HepG2 (cell line): ENCODE data around the gene SPRED2. TPM values are rescaled to one million over a fixed set of nuclear protein-coding genes. Genes with fewer than 3 reads are reported as not detected.

ENCODE experiments used
- HOXA5 ChIP-seq: sonication (generic); formaldehyde crosslinking; IDR thresholded peaks from 2 replicates; pipeline ENCODE4 v1.4.0; 2020; ENCODE audit warnings: missing genetic modification reagents
- IRF9 ChIP-seq: sonication (generic); formaldehyde crosslinking; IDR thresholded peaks from 2 replicates; pipeline ENCODE4 v1.8.0; 2022; ENCODE audit warnings: missing genetic modification reagents, mild to moderate bottlenecking, borderline replicate concordance
- NFYC ChIP-seq: IDR thresholded peaks from 2 replicates; pipeline ENCODE4 v1.6.1; 2016; ENCODE audit warnings: missing genetic modification reagents, missing compliant biosample characterization
- PLRG1 ChIP-seq: fragments of 450-650 bp; conservative IDR thresholded peaks from 2 replicates; pipeline ENCODE4 v1.6.1; 2016
- SIN3B ChIP-seq: fragments of 150-350 bp; IDR thresholded peaks from 2 replicates; pipeline ENCODE4 v1.6.1; 2014; ENCODE audit warnings: low read length
- SIX1 ChIP-seq: sonication (generic); formaldehyde crosslinking; IDR thresholded peaks from 2 replicates; pipeline ENCODE4 v1.4.0; 2020; ENCODE audit warnings: missing genetic modification reagents, borderline replicate concordance
- ZBED4 ChIP-seq: sonication (generic); formaldehyde crosslinking; IDR thresholded peaks from 2 replicates; pipeline ENCODE4 v1.4.0; 2020; ENCODE audit warnings: missing genetic modification reagents, borderline replicate concordance
- ZFP62 ChIP-seq: sonication (generic); formaldehyde crosslinking; IDR thresholded peaks from 2 replicates; pipeline ENCODE4 v1.4.0; 2020; ENCODE audit warnings: missing genetic modification reagents
- ZNF30 ChIP-seq: sonication (generic); formaldehyde crosslinking; IDR thresholded peaks from 2 replicates; pipeline ENCODE4 v1.5.0; 2020; ENCODE audit warnings: mild to moderate bottlenecking, missing genetic modification reagents
- ZNF350 ChIP-seq: sonication (generic); formaldehyde crosslinking; IDR thresholded peaks from 2 replicates; pipeline ENCODE4 v1.4.0; 2020; ENCODE audit warnings: mild to moderate bottlenecking, low read depth, missing genetic modification reagents, borderline replicate concordance
- ZNF644 ChIP-seq: IDR thresholded peaks from 2 replicates; pipeline ENCODE4 v1.6.1; 2016; ENCODE audit warnings: low read depth
- ZNF670 ChIP-seq: sonication (generic); formaldehyde crosslinking; IDR thresholded peaks from 2 replicates; pipeline ENCODE4 v1.8.0; 2022; ENCODE audit warnings: mild to moderate bottlenecking, missing genetic modification reagents, borderline replicate concordance
- polyA plus RNA-seq, 8 experiments: library from polyadenylated mRNA; depleted of rRNA in 3 of 8; stranded (reverse) in 7 of 8; unstranded in 1 of 8; fragments of >200 nt; fragmentation: Illumina TruSeq in 4 of 8; extraction: Trizol in 4 of 8; gene quantifications; 2 replicates each; pipeline versions ENCODE4 v1.2.1 to v1.2.3, GENCODE V29; 2011 to 2016; ENCODE audit warnings: low read depth in 4 of 8, missing spikeins in 1 of 8, mixed read lengths in 1 of 8; ENCODE audit not compliant: insufficient read depth in 1 of 8
- total RNA-seq, 5 experiments: library from RNA; depleted of rRNA; stranded (reverse); fragments of >200 nt; fragmentation: Illumina TruSeq; extraction: Trizol; gene quantifications; 2 replicates each; pipeline ENCODE4 v1.2.3, GENCODE V29; 2016; ENCODE audit warnings: low read depth in 1 of 5
- TF ChIP-seq, protein P1 (sequence below): sonication (generic); formaldehyde crosslinking; IDR thresholded peaks from 2 replicates; pipeline ENCODE4 v1.5.0; 2020; ENCODE audit warnings: mild to moderate bottlenecking, missing genetic modification reagents
- TF ChIP-seq, protein P2 (sequence below): sonication (generic); formaldehyde crosslinking; IDR thresholded peaks from 2 replicates; pipeline ENCODE4 v1.5.1; 2020; ENCODE audit warnings: mild to moderate bottlenecking, missing genetic modification reagents, borderline replicate concordance

SPRED2 gene
- total and polyA plus RNA-seq, 2 of the 13 experiments (the other 11 are each of a cell fraction or from before 2014, with no cell fraction given), result 13.0 to 37.0 TPM

- TF ChIP-seq, protein P1, sequence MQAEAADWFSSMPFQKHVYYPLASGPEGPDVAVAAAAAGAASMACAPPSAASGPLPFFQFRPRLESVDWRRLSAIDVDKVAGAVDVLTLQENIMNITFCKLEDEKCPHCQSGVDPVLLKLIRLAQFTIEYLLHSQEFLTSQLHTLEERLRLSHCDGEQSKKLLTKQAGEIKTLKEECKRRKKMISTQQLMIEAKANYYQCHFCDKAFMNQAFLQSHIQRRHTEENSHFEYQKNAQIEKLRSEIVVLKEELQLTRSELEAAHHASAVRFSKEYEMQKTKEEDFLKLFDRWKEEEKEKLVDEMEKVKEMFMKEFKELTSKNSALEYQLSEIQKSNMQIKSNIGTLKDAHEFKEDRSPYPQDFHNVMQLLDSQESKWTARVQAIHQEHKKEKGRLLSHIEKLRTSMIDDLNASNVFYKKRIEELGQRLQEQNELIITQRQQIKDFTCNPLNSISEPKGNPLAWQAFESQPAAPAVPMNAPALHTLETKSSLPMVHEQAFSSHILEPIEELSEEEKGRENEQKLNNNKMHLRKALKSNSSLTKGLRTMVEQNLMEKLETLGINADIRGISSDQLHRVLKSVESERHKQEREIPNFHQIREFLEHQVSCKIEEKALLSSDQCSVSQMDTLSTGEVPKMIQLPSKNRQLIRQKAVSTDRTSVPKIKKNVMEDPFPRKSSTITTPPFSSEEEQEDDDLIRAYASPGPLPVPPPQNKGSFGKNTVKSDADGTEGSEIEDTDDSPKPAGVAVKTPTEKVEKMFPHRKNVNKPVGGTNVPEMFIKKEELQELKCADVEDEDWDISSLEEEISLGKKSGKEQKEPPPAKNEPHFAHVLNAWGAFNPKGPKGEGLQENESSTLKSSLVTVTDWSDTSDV, result no peak
- TF ChIP-seq, protein P2, sequence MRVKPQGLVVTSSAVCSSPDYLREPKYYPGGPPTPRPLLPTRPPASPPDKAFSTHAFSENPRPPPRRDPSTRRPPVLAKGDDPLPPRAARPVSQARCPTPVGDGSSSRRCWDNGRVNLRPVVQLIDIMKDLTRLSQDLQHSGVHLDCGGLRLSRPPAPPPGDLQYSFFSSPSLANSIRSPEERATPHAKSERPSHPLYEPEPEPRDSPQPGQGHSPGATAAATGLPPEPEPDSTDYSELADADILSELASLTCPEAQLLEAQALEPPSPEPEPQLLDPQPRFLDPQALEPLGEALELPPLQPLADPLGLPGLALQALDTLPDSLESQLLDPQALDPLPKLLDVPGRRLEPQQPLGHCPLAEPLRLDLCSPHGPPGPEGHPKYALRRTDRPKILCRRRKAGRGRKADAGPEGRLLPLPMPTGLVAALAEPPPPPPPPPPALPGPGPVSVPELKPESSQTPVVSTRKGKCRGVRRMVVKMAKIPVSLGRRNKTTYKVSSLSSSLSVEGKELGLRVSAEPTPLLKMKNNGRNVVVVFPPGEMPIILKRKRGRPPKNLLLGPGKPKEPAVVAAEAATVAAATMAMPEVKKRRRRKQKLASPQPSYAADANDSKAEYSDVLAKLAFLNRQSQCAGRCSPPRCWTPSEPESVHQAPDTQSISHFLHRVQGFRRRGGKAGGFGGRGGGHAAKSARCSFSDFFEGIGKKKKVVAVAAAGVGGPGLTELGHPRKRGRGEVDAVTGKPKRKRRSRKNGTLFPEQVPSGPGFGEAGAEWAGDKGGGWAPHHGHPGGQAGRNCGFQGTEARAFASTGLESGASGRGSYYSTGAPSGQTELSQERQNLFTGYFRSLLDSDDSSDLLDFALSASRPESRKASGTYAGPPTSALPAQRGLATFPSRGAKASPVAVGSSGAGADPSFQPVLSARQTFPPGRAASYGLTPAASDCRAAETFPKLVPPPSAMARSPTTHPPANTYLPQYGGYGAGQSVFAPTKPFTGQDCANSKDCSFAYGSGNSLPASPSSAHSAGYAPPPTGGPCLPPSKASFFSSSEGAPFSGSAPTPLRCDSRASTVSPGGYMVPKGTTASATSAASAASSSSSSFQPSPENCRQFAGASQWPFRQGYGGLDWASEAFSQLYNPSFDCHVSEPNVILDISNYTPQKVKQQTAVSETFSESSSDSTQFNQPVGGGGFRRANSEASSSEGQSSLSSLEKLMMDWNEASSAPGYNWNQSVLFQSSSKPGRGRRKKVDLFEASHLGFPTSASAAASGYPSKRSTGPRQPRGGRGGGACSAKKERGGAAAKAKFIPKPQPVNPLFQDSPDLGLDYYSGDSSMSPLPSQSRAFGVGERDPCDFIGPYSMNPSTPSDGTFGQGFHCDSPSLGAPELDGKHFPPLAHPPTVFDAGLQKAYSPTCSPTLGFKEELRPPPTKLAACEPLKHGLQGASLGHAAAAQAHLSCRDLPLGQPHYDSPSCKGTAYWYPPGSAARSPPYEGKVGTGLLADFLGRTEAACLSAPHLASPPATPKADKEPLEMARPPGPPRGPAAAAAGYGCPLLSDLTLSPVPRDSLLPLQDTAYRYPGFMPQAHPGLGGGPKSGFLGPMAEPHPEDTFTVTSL, result no peak
- peak; percentile 30; the same call in 1 of the 2 replicates for TF ChIP-seq ZNF644
- TF ChIP-seq ZBED4 (CRISPR knock-in tag), result peak; percentile 94
- peak; percentile 49; the same call in 1 of the 2 replicates for TF ChIP-seq NFYC
- TF ChIP-seq ZNF30 (CRISPR knock-in tag), result no peak
- TF ChIP-seq ZFP62 (CRISPR knock-in tag), result no peak
- peak; percentile 57; the same call in 1 of the 2 replicates for TF ChIP-seq SIN3B
- TF ChIP-seq SIX1 (CRISPR knock-in tag), result peak; percentile 53; the same call in 1 of the 2 replicates
- TF ChIP-seq HOXA5, result peak; percentile 70; the same call in 1 of the 2 replicates
- 0 out of 2 replicates have a peak, but pooled peaks have one; percentile 55 for TF ChIP-seq ZNF670 (CRISPR knock-in tag)
- 0 out of 2 replicates have a peak, but pooled peaks have one; percentile 37 for TF ChIP-seq IRF9 (CRISPR knock-in tag)
- peak; percentile 83 for TF ChIP-seq ZNF350
- TF ChIP-seq PLRG1, result no peak
Measured at GRCh38 chr2:65432227-65433190, at the start of gene SPRED2 (continued).
